ENCODE data around the gene PRDM5. TPM values are rescaled to one million over a fixed set of nuclear protein-coding genes. Genes with fewer than 3 reads are reported as not detected.

PRDM5 gene
- total RNA-seq, 1 donor from 2014 or later, result 14.8 TPM

- Histone ChIP-seq H3K27ac (no peak overlapping the region), H3K36me3 (no peaks in the 10 kb centered on the region), H3K4me1 (no peaks in the 10 kb centered on the region), H3K9me3 (no peaks in the 10 kb centered on the region), H3K27me3 (ENCODE audit: low read depth) (no peaks in the 10 kb centered on the region), H3K4me3 (no peak overlapping the region)
- TF ChIP-seq CTCF (IDR thresholded peaks at IDR 0.05), result no peak
- DNase-seq (no peak), ATAC-seq (no peak)
- intact Hi-C loops (cut with DNase I), result no loop called here
Observed at GRCh38 chr4:120960656-120961267, 38.2 kb upstream of the PRDM5 start.

GRCh38 chr4:120948382-120948781 is 25.9 kb upstream of the PRDM5 start:
- Histone ChIP-seq H3K27ac (no peak overlapping the region), H3K36me3 (no peaks in the 10 kb centered on the region), H3K27me3 (ENCODE audit: low read depth) (no peaks in the 10 kb centered on the region), H3K9me3 (peaks cover 17% of the 10 kb centered on the region), H3K4me3 (no peak overlapping the region), H3K4me1 (no peaks in the 10 kb centered on the region)
- DNase-seq (no peak), ATAC-seq (no peak)
- TF ChIP-seq CTCF (IDR thresholded peaks at IDR 0.05), result no peak
- intact Hi-C loops (cut with DNase I), result no loop called here

GRCh38 chr4:120942776-120943175 is 20.2 kb upstream of the PRDM5 start:
- DNase-seq (no peak), ATAC-seq (no peak)
- H3K27me3 ChIP-seq (ENCODE audit: low read depth), result no peaks in the 10 kb centered on the region
- no peaks in the 10 kb centered on the region for H3K36me3 ChIP-seq
- no peak overlapping the region for H3K4me3 ChIP-seq
- H3K9me3 ChIP-seq, result peaks cover 6% of the 10 kb centered on the region
- intact Hi-C loops (cut with DNase I), result no loop called here
- no peak overlapping the region for H3K27ac ChIP-seq
- TF ChIP-seq CTCF (IDR thresholded peaks at IDR 0.05), result no peak
- H3K4me1 ChIP-seq, result no peaks in the 10 kb centered on the region

GRCh38 chr4:120940547-120940946 is 18.0 kb upstream of the PRDM5 start:
- no peaks in the 10 kb centered on the region for H3K9me3 ChIP-seq
- intact Hi-C loops (cut with DNase I), result no loop called here
- H3K4me3 ChIP-seq, result no peak overlapping the region
- no peaks in the 10 kb centered on the region for H3K4me1 ChIP-seq
- no peak overlapping the region for H3K27ac ChIP-seq
- TF ChIP-seq CTCF (IDR thresholded peaks at IDR 0.05), result no peak
- ATAC-seq (no peak), DNase-seq (no peak)
- no peaks in the 10 kb centered on the region for H3K36me3 ChIP-seq
- no peaks in the 10 kb centered on the region for H3K27me3 ChIP-seq (ENCODE audit: low read depth)

- intact Hi-C loops (cut with DNase I), result no loop called here
- H3K27me3 ChIP-seq (ENCODE audit: low read depth), result no peaks in the 10 kb centered on the region
Observed at GRCh38 chr4:120939693-120940092, 17.2 kb upstream of the PRDM5 start.

More at GRCh38 chr4:120939693-120940092, 17.2 kb upstream of the PRDM5 start:
- no peak overlapping the region for H3K4me3 ChIP-seq
- no peaks in the 10 kb centered on the region for H3K4me1 ChIP-seq
- H3K9me3 ChIP-seq, result no peaks in the 10 kb centered on the region
- TF ChIP-seq CTCF (IDR thresholded peaks at IDR 0.05), result no peak
- H3K27ac ChIP-seq, result no peak overlapping the region
- H3K36me3 ChIP-seq, result no peaks in the 10 kb centered on the region
- DNase-seq (no peak), ATAC-seq (no peak)

Measured in lower lobe of right lung (tissue), 2 donors.